Breast epithelium (tissue), 4 donors: ENCODE measurements around the gene MTCL1. TPM values are rescaled to one million over a fixed set of nuclear protein-coding genes. Genes with fewer than 3 reads are reported as not detected.

ENCODE experiments used
- DNase-seq, 2 donors: peaks; one replicate each; pipeline ENCODE4 v3.0.0-alpha.2; 2019; ENCODE audit warnings: low spot score in 2 of 2
- H3K27ac ChIP-seq, 2 donors: fragments of 200-600 bp; sonication (generic) in 1 of 2; one replicate each; pipeline ENCODE4 v1.5.1; 2016 to 2019; ENCODE audit warnings: mild to moderate bottlenecking in 1 of 2
- H3K27me3 ChIP-seq, 2 donors: fragments of 200-600 bp; sonication (generic) in 1 of 2; one replicate each; pipeline versions ENCODE4 v1.5.1 to v1.6.0; 2017 to 2019; ENCODE audit warnings: control low read depth in 1 of 2, mild to moderate bottlenecking in 1 of 2
- H3K36me3 ChIP-seq: fragments of 200-600 bp; one replicate; pipeline ENCODE4 v1.5.1; 2019
- H3K4me1 ChIP-seq, 2 donors: fragments of 200-600 bp; sonication (generic); one replicate each; pipeline ENCODE4 v1.5.1; 2016 to 2019; ENCODE audit warnings: control low read depth in 1 of 2
- H3K4me3 ChIP-seq, 3 donors: fragments of 200-600 bp; sonication (generic); 1 replicate in 2 of 3; 2 replicates in 1 of 3; pipeline ENCODE4 v1.5.1; 2016 to 2019; ENCODE audit warnings: mild to moderate bottlenecking in 3 of 3, moderate library complexity in 2 of 3
- H3K9me3 ChIP-seq, 2 donors: fragments of 200-600 bp; sonication (generic) in 1 of 2; one replicate each; pipeline ENCODE4 v1.5.1; 2016 to 2019; ENCODE audit warnings: control low read depth in 1 of 2
- CTCF ChIP-seq, 3 donors: fragments of 450-650 bp; IDR thresholded peaks; one replicate each; pipeline ENCODE4 v1.5.1; 2016 to 2017; ENCODE audit warnings: antibody characterized with exemption in 3 of 3, mild to moderate bottlenecking in 3 of 3, moderate library complexity in 3 of 3
- POLR2A ChIP-seq: fragments of 450-650 bp; IDR thresholded peaks from one replicate; pipeline ENCODE4 v1.6.1; 2016; ENCODE audit warnings: antibody characterized with exemption, mild to moderate bottlenecking, moderate library complexity
- POLR2AphosphoS5 ChIP-seq, 3 donors: sonication (generic); formaldehyde crosslinking; IDR thresholded peaks; one replicate each; pipeline ENCODE4 v1.6.1; 2017; ENCODE audit warnings: antibody characterized with exemption in 3 of 3
- intact Hi-C: fragments of 100-400 bp; cut with DNase I; formaldehyde crosslinking; loops from one replicate; pipeline ENCODE4 v1.15.1; 2023; ENCODE audit warnings: low total_unique reads
- total RNA-seq, 3 donors: library from RNA; depleted of rRNA; stranded (reverse); fragments of >200 nt; gene quantifications; one replicate each; pipeline ENCODE4 v1.1.0, GENCODE V29; 2016

The MTCL1 gene
- total RNA-seq, 3 donors from 2014 or later: 4.9 to 9.1 (median 7.2) TPM

GRCh38 chr18:8686611-8687010 is 18.7 kb upstream of the MTCL1 start:
- intact Hi-C loops: no loop called here
- Histone ChIP-seq H3K27me3 (no peaks in the 10 kb centered on the region), H3K4me3 (no peak overlapping the region), H3K27ac (no peak overlapping the region), H3K9me3 (no peaks in the 10 kb centered on the region), H3K4me1 (no peaks in the 10 kb centered on the region), H3K36me3 (no peaks in the 10 kb centered on the region)
- DNase-seq: no peak
- TF ChIP-seq POLR2A (no peak), POLR2AphosphoS5 (IDR thresholded peaks at IDR 0.05) (no peak)

DNA sequence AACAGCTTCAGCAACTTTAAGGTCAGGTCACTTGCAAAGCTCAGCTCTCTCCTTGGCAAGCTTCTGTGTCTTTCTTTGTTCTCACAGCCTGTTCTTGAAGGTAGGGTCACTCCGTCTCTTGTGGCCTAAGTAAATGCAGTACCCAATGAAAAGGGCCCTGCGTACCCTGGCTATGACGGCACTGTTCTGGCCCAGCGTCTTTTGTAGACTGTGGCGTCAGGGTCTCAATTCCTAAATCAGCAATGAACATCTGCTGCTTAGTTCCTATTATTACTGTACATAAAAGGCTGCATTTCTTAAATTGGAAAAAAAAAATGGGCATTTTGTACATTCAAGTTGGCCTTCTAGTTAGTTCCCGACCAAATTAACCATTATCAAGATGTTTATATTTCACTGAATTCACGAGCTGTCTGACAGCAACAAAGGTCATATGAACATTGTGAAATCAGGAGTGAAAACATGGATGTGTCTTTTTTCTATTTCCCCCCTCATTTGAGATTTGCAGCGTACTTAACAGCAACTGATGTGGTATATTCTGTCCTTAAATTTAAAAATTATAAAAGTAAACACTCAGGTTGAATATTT is 17.0 kb upstream of the MTCL1 start:
- no peak for DNase-seq
- H3K4me1 ChIP-seq: no peaks in the 10 kb centered on the region
- H3K27me3 ChIP-seq: no peaks in the 10 kb centered on the region
- H3K36me3 ChIP-seq: no peaks in the 10 kb centered on the region
- H3K4me3 ChIP-seq: no peak overlapping the region
- no peak overlapping the region for H3K27ac ChIP-seq
- TF ChIP-seq POLR2A (no peak), CTCF (IDR thresholded peaks at IDR 0.05) (no peak), POLR2AphosphoS5 (IDR thresholded peaks at IDR 0.05) (no peak)
- intact Hi-C loops: no loop called here
- no peaks in the 10 kb centered on the region for H3K9me3 ChIP-seq

DNA sequence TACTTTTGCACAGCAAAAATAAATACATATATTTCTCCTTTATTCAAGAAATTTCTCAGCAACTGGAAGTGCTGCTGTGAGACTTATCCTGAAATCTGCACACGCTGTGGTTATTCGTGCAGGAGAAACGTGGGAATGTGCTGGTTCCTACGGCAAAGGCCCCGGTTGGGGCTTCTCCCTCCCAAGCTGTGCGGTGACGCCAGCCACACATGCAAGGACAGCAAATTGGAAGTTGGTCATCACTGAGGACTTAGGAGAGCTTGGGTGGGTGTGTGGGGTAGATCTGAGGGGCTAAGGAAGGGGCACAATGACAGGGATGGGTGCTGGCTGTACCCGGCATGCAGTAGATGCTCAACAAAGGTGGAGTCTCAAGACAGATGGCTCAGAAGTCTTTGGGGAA is 16.5 kb upstream of the MTCL1 start:
- no peaks in the 10 kb centered on the region for H3K36me3 ChIP-seq
- no peaks in the 10 kb centered on the region for H3K4me1 ChIP-seq
- DNase-seq: no peak
- H3K9me3 ChIP-seq: no peaks in the 10 kb centered on the region
- no peak overlapping the region for H3K4me3 ChIP-seq
- TF ChIP-seq POLR2AphosphoS5 (IDR thresholded peaks at IDR 0.05) (no peak), CTCF (IDR thresholded peaks at IDR 0.05) (no peak), POLR2A (no peak)
- intact Hi-C loops: no loop called here
- no peaks in the 10 kb centered on the region for H3K27me3 ChIP-seq
- no peak overlapping the region for H3K27ac ChIP-seq

DNA sequence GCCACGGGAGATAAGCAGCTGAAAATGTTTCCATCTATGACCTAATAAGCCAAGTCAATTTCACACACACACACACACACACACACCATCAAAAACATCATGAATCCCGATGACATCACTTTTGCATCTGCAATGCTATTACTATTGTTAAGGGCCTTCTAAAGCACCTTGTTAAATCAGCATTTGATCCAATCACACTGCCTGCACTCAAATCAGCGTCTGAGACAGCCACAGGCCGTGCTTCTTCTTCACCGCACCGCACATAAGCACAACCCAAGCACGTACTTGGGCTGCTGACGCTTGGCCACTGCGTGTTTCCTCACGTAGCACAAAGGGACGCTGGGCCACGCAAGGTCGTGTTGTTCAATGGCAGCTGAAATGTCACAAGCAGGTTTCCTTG is 15.8 kb upstream of the MTCL1 start:
- Histone ChIP-seq H3K27me3 (no peaks in the 10 kb centered on the region), H3K9me3 (no peaks in the 10 kb centered on the region), H3K4me3 (no peak overlapping the region), H3K27ac (no peak overlapping the region), H3K36me3 (no peaks in the 10 kb centered on the region), H3K4me1 (no peaks in the 10 kb centered on the region)
- DNase-seq: no peak
- no peak for TF ChIP-seq POLR2AphosphoS5 (IDR thresholded peaks at IDR 0.05)
- no peak for TF ChIP-seq CTCF (IDR thresholded peaks at IDR 0.05)
- no peak for TF ChIP-seq POLR2A
- intact Hi-C loops: no loop called here

DNA sequence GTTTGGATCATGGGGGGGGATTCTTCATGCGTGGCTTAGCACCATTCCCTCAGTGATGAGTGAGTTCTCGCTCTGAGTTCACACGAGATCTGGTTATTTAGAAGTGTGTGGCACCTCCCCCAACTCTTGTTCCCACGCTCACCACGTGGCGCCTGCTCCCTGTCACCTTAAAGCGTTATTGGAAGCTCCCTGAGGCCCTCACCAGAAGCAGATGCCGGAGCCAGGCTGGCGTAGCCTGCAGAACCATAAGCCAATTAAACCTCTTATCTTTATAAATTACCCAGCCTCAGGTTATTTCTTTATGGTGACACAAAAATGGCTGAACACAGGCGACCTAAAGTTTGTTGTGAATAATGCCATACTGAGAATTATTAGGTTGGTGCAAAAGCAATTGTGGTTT is 10.5 kb upstream of the MTCL1 start:
- Histone ChIP-seq H3K27ac (no peak overlapping the region), H3K9me3 (no peaks in the 10 kb centered on the region), H3K4me1 (no peaks in the 10 kb centered on the region), H3K4me3 (no peak overlapping the region), H3K36me3 (no peaks in the 10 kb centered on the region), H3K27me3 (no peaks in the 10 kb centered on the region)
- intact Hi-C loops: loop anchor here (10.0 kb wide), 1 partner anchor 290 kb away; no protein-coding TSS in a partner anchor
- DNase-seq: no peak
- TF ChIP-seq POLR2A (no peak), CTCF (IDR thresholded peaks at IDR 0.05) (no peak), POLR2AphosphoS5 (IDR thresholded peaks at IDR 0.05) (no peak)
